ENCODE data around the gene SLC25A13. TPM values are rescaled to one million over a fixed set of nuclear protein-coding genes. Genes with fewer than 3 reads are reported as not detected.

SLC25A13 gene
- total and polyA plus RNA-seq, 9 of the 15 experiments (the other 6 are each of a cell fraction or from before 2014, with no cell fraction given): 21.4 to 80.2 (median 58.7) TPM

GRCh38 chr7:96321658-96322372, at the start of gene SLC25A13 (continued):
- TF ChIP-seq MED1 (CRISPR knock-in tag; IDR thresholded peaks at IDR 0.05; ENCODE audit: borderline replicate concordance): no peak
- no peak for TF ChIP-seq ZNF282 (CRISPR knock-in tag; IDR thresholded peaks at IDR 0.05)
- peak; percentile 97 for TF ChIP-seq ZFX (CRISPR knock-in tag; IDR thresholded peaks at IDR 0.05)
- TF ChIP-seq SMARCC2 (IDR thresholded peaks at IDR 0.05; ENCODE audit: low read depth): no peak; the same call in 1 of the 2 replicates
- TF ChIP-seq ZNF740 (CRISPR knock-in tag; IDR thresholded peaks at IDR 0.05): peak; percentile 77; the same call in 1 of the 2 replicates
- peak in 1 of 2 experiments; percentile 46; a peak in 1 of 4 replicates for TF ChIP-seq ZNF740 (tag; IDR thresholded peaks at IDR 0.05)
- TF ChIP-seq ZEB2 (IDR thresholded peaks at IDR 0.05): peak; percentile 84
- TF ChIP-seq MCM5 (IDR thresholded peaks at IDR 0.05; ENCODE audit: low read depth): no peak
- TF ChIP-seq PTTG1 (tag; IDR thresholded peaks at IDR 0.05; ENCODE audit: low read depth): no peak
- no peak for TF ChIP-seq THRAP3 (IDR thresholded peaks at IDR 0.05; ENCODE audit: borderline replicate concordance)
- TF ChIP-seq MEF2A (IDR thresholded peaks at IDR 0.05; ENCODE audit: control insufficient read depth, low read depth, low read length): no peak
- no peak; the same call in 1 of the 2 replicates for TF ChIP-seq GATA2 (CRISPR knock-in tag; IDR thresholded peaks at IDR 0.05)
- TF ChIP-seq TOE1 (IDR thresholded peaks at IDR 0.05; ENCODE audit: borderline replicate concordance): peak; percentile 97
- TF ChIP-seq TOE1 (CRISPR knock-in tag; IDR thresholded peaks at IDR 0.05; ENCODE audit: borderline replicate concordance, low read depth): peak; percentile 85; the same call in 1 of the 2 replicates
- no peak for TF ChIP-seq ZFP91 (CRISPR knock-in tag; IDR thresholded peaks at IDR 0.05)
- TF ChIP-seq SRSF7 (optimal IDR thresholded peaks at IDR 0.05; ENCODE audit: low read depth, low read length): no peak
- no peak for TF ChIP-seq ZNF830 (CRISPR knock-in tag; IDR thresholded peaks at IDR 0.05)
- TF ChIP-seq BCLAF1 (IDR thresholded peaks at IDR 0.05; ENCODE audit: borderline replicate concordance in 1 of 2, control insufficient read depth in 1 of 2, low read depth in 2 of 2, low read length in 1 of 2): no peak
- no peak for TF ChIP-seq SMAD2 (IDR thresholded peaks at IDR 0.05; ENCODE audit: low read depth, low read length)
- TF ChIP-seq FOXP1 (CRISPR knock-in tag; IDR thresholded peaks at IDR 0.05): peak; percentile 89; the same call in 1 of the 2 replicates
- TF ChIP-seq MAFK (IDR thresholded peaks at IDR 0.05; ENCODE audit: low read length): no peak

Measured in K562 (cell line).